ENCODE measurements around the gene ARAP1.

The ARAP1 gene

GRCh38 chr11:72671152-72672099, 80.8 kb downstream of the ARAP1 start:
- Histone ChIP-seq H3K79me1 (replicated peaks; ENCODE audit: low read length, poor library complexity, severe bottlenecking) (no peaks in the 10 kb centered on the region), H4K91ac (ENCODE audit: low read length) (no peak overlapping the region), H2AK5ac (ENCODE audit: low read length, severe bottlenecking) (no peak overlapping the region), H3K27me3 (ENCODE audit: control insufficient read depth in 1 of 2, insufficient read depth in 1 of 2, low read length in 2 of 2) (peaks cover 92 to 95% of the 10 kb centered on the region in 2 experiments), H3K4me1 (ENCODE audit: control insufficient read depth, insufficient read depth, low read depth, low read length) (peaks cover 4% of the 10 kb centered on the region), H3K23ac (ENCODE audit: low read length in 2 of 2) (no peak overlapping the region), H4K8ac (ENCODE audit: low read length) (no peak overlapping the region), H3K9me3 (ENCODE audit: control insufficient read depth, low read length) (peaks cover 11% of the 10 kb centered on the region), H3K4me2 (ENCODE audit: low read length, poor library complexity, severe bottlenecking) (no peak overlapping the region), H3K27ac (ENCODE audit: low read length, poor library complexity, severe bottlenecking) (no peak overlapping the region), H2BK12ac (ENCODE audit: low read length in 2 of 2) (no peak overlapping the region), H2AFZ (ENCODE audit: low read depth, low read length) (no peak overlapping the region), H2BK120ac (ENCODE audit: low read depth, low read length) (no peak overlapping the region), H3K4me3 (ENCODE audit: insufficient read depth in 1 of 2, low read depth in 1 of 2, low read length in 2 of 2) (no peak overlapping the region), H3K4ac (ENCODE audit: low read depth in 1 of 2, low read length in 2 of 2) (no peak overlapping the region), H3K36me3 (ENCODE audit: control insufficient read depth in 1 of 2, insufficient read depth in 2 of 2, low read depth in 1 of 2, low read length in 2 of 2) (no peaks in the 10 kb centered on the region), H3K14ac (ENCODE audit: low read length in 2 of 2) (no peak overlapping the region), H2BK15ac (ENCODE audit: low read depth, poor library complexity, severe bottlenecking) (no peak overlapping the region), H3K9ac (ENCODE audit: low read length) (no peak overlapping the region), H3K18ac (ENCODE audit: low read depth in 1 of 2, low read length in 2 of 2) (no peak overlapping the region), H2BK5ac (ENCODE audit: low read depth, low read length, poor library complexity, severe bottlenecking) (no peak overlapping the region)
- no peak for DNase-seq
- WGBS = 62% methylated on average over 3 of the region's 8 CpGs

GRCh38 chr11:72670041-72670440, 82.2 kb downstream of the ARAP1 start:
- Histone ChIP-seq H2BK120ac (ENCODE audit: low read depth, low read length) (no peak overlapping the region), H2AK5ac (ENCODE audit: low read length, severe bottlenecking) (no peak overlapping the region), H2BK12ac (ENCODE audit: low read length in 2 of 2) (no peak overlapping the region), H3K9ac (ENCODE audit: low read length) (no peak overlapping the region), H3K4me2 (ENCODE audit: low read length, poor library complexity, severe bottlenecking) (no peak overlapping the region), H3K27ac (ENCODE audit: low read length, poor library complexity, severe bottlenecking) (no peak overlapping the region), H3K4me3 (ENCODE audit: insufficient read depth in 1 of 2, low read depth in 1 of 2, low read length in 2 of 2) (no peak overlapping the region), H3K36me3 (ENCODE audit: control insufficient read depth in 1 of 2, insufficient read depth in 2 of 2, low read depth in 1 of 2, low read length in 2 of 2) (no peaks in the 10 kb centered on the region), H2BK5ac (ENCODE audit: low read depth, low read length, poor library complexity, severe bottlenecking) (no peak overlapping the region), H4K91ac (ENCODE audit: low read length) (no peak overlapping the region), H3K14ac (ENCODE audit: low read length in 2 of 2) (no peak overlapping the region), H3K79me1 (replicated peaks; ENCODE audit: low read length, poor library complexity, severe bottlenecking) (no peaks in the 10 kb centered on the region), H4K8ac (ENCODE audit: low read length) (no peak overlapping the region), H3K9me3 (ENCODE audit: control insufficient read depth, low read length) (peaks cover 11% of the 10 kb centered on the region), H3K27me3 (ENCODE audit: control insufficient read depth in 1 of 2, insufficient read depth in 1 of 2, low read length in 2 of 2) (peaks cover 90 to 95% of the 10 kb centered on the region in 2 experiments), H3K4me1 (ENCODE audit: control insufficient read depth, insufficient read depth, low read depth, low read length) (peaks cover 4% of the 10 kb centered on the region), H2AFZ (ENCODE audit: low read depth, low read length) (no peak overlapping the region), H3K18ac (ENCODE audit: low read depth in 1 of 2, low read length in 2 of 2) (no peak overlapping the region), H3K23ac (ENCODE audit: low read length in 2 of 2) (no peak overlapping the region), H3K4ac (ENCODE audit: low read depth in 1 of 2, low read length in 2 of 2) (no peak overlapping the region), H2BK15ac (ENCODE audit: low read depth, poor library complexity, severe bottlenecking) (no peak overlapping the region)
- DNase-seq = no peak
- WGBS = 47% methylated on average over 4 of the region's 4 CpGs

- Histone ChIP-seq H3K27ac (ENCODE audit: low read length, poor library complexity, severe bottlenecking) (no peak overlapping the region), H2BK120ac (ENCODE audit: low read depth, low read length) (no peak overlapping the region), H2AFZ (ENCODE audit: low read depth, low read length) (no peak overlapping the region), H3K4me2 (ENCODE audit: low read length, poor library complexity, severe bottlenecking) (no peak overlapping the region), H2AK5ac (ENCODE audit: low read length, severe bottlenecking) (no peak overlapping the region), H3K23ac (ENCODE audit: low read length in 2 of 2) (no peak overlapping the region), H3K36me3 (ENCODE audit: control insufficient read depth in 1 of 2, insufficient read depth in 2 of 2, low read depth in 1 of 2, low read length in 2 of 2) (no peaks in the 10 kb centered on the region), H4K91ac (ENCODE audit: low read length) (no peak overlapping the region), H2BK5ac (ENCODE audit: low read depth, low read length, poor library complexity, severe bottlenecking) (no peak overlapping the region), H3K4ac (ENCODE audit: low read depth in 1 of 2, low read length in 2 of 2) (no peak overlapping the region), H3K79me1 (replicated peaks; ENCODE audit: low read length, poor library complexity, severe bottlenecking) (no peaks in the 10 kb centered on the region), H2BK12ac (ENCODE audit: low read length in 2 of 2) (no peak overlapping the region), H3K4me1 (ENCODE audit: control insufficient read depth, insufficient read depth, low read depth, low read length) (peaks cover 4% of the 10 kb centered on the region), H3K4me3 (ENCODE audit: insufficient read depth in 1 of 2, low read depth in 1 of 2, low read length in 2 of 2) (no peak overlapping the region), H3K27me3 (ENCODE audit: control insufficient read depth in 1 of 2, insufficient read depth in 1 of 2, low read length in 2 of 2) (peaks cover 85 to 92% of the 10 kb centered on the region in 2 experiments), H3K9ac (ENCODE audit: low read length) (no peak overlapping the region), H4K8ac (ENCODE audit: low read length) (no peak overlapping the region), H3K18ac (ENCODE audit: low read depth in 1 of 2, low read length in 2 of 2) (no peak overlapping the region), H3K9me3 (ENCODE audit: control insufficient read depth, low read length) (peaks cover 11% of the 10 kb centered on the region), H3K14ac (ENCODE audit: low read length in 2 of 2) (no peak overlapping the region), H2BK15ac (ENCODE audit: low read depth, poor library complexity, severe bottlenecking) (no peak overlapping the region)
- 75% methylated on average over 7 of the region's 8 CpGs for WGBS
- DNase-seq = no peak
These were observed 82.7 kb downstream of the ARAP1 start for GRCh38 chr11:72669527-72669926.

- 82% methylated on average over 7 of the region's 7 CpGs for WGBS
- no peak overlapping the region for H2BK15ac ChIP-seq (ENCODE audit: low read depth, poor library complexity, severe bottlenecking)
- no peak overlapping the region for H3K23ac ChIP-seq (ENCODE audit: low read length in 2 of 2)
- no peak overlapping the region for H2BK120ac ChIP-seq (ENCODE audit: low read depth, low read length)
- peaks cover 80 to 87% of the 10 kb centered on the region in 2 experiments for H3K27me3 ChIP-seq (ENCODE audit: control insufficient read depth in 1 of 2, insufficient read depth in 1 of 2, low read length in 2 of 2)
- H2AFZ ChIP-seq (ENCODE audit: low read depth, low read length) = no peak overlapping the region
- H3K4me3 ChIP-seq (ENCODE audit: insufficient read depth in 1 of 2, low read depth in 1 of 2, low read length in 2 of 2) = no peak overlapping the region
- no peaks in the 10 kb centered on the region for H3K4me1 ChIP-seq (ENCODE audit: control insufficient read depth, insufficient read depth, low read depth, low read length)
- no peak for DNase-seq
- H3K27ac ChIP-seq (ENCODE audit: low read length, poor library complexity, severe bottlenecking) = no peak overlapping the region
- no peak overlapping the region for H3K18ac ChIP-seq (ENCODE audit: low read depth in 1 of 2, low read length in 2 of 2)
- H2BK5ac ChIP-seq (ENCODE audit: low read depth, low read length, poor library complexity, severe bottlenecking) = no peak overlapping the region
- H3K79me1 ChIP-seq (replicated peaks; ENCODE audit: low read length, poor library complexity, severe bottlenecking) = no peaks in the 10 kb centered on the region
- peaks cover 11% of the 10 kb centered on the region for H3K9me3 ChIP-seq (ENCODE audit: control insufficient read depth, low read length)
- H3K4ac ChIP-seq (ENCODE audit: low read depth in 1 of 2, low read length in 2 of 2) = no peak overlapping the region
- H4K8ac ChIP-seq (ENCODE audit: low read length) = no peak overlapping the region
- H2AK5ac ChIP-seq (ENCODE audit: low read length, severe bottlenecking) = no peak overlapping the region
- no peak overlapping the region for H4K91ac ChIP-seq (ENCODE audit: low read length)
- H3K36me3 ChIP-seq (ENCODE audit: control insufficient read depth in 1 of 2, insufficient read depth in 2 of 2, low read depth in 1 of 2, low read length in 2 of 2) = no peaks in the 10 kb centered on the region
- no peak overlapping the region for H3K4me2 ChIP-seq (ENCODE audit: low read length, poor library complexity, severe bottlenecking)
- no peak overlapping the region for H3K14ac ChIP-seq (ENCODE audit: low read length in 2 of 2)
- no peak overlapping the region for H2BK12ac ChIP-seq (ENCODE audit: low read length in 2 of 2)
- no peak overlapping the region for H3K9ac ChIP-seq (ENCODE audit: low read length)
These were observed 83.4 kb downstream of the ARAP1 start for GRCh38 chr11:72668629-72669347.

All from mesenchymal stem cell (in vitro differentiated cells and primary cell).